Chondrocyte (in vitro differentiated cells): ENCODE data around the gene CISD2. TPM values are rescaled to one million over a fixed set of nuclear protein-coding genes. Genes with fewer than 3 reads are reported as not detected.
"Not testable (repeated sequence)": the region's sequence is repeated elsewhere in the genome, so short reads cannot be mapped to it uniquely, and the experiment has no call there.

Experiments
- DNase-seq: peaks from one replicate; pipeline ENCODE4 v3.0.0; 2021; ENCODE audit warnings: mixed read lengths, low spot score
- H3K27ac Mint-ChIP-seq: one replicate; pipeline ENCODE4 v1.8.0; 2021; ENCODE audit warnings: mild to moderate bottlenecking, moderate library complexity, mixed read lengths; ENCODE audit not compliant: unreplicated experiment
- H3K27me3 Mint-ChIP-seq: 2 replicates; pipeline ENCODE4 v1.8.0; 2021; ENCODE audit warnings: low read depth, mixed read lengths
- H3K36me3 Mint-ChIP-seq: 2 replicates; pipeline ENCODE4 v1.8.0; 2021; ENCODE audit warnings: low read depth, mixed read lengths
- H3K4me1 Mint-ChIP-seq: 2 replicates; pipeline ENCODE4 v1.8.0; 2021; ENCODE audit warnings: low read depth, mild to moderate bottlenecking, mixed read lengths
- H3K4me3 Mint-ChIP-seq: one replicate; pipeline ENCODE4 v1.8.0; 2021; ENCODE audit warnings: mild to moderate bottlenecking, moderate library complexity, mixed read lengths; ENCODE audit not compliant: unreplicated experiment
- H3K9me3 Mint-ChIP-seq: 2 replicates; pipeline ENCODE4 v1.8.0; 2021; ENCODE audit warnings: low read depth, mixed read lengths
- long read RNA-seq: library from polyadenylated mRNA; stranded (forward); transcript quantifications from one replicate; pipeline ENCODE4 v2.0.0, GENCODE V29; 2021
- total RNA-seq: library from RNA; stranded (reverse); gene quantifications from 3 replicates; pipeline ENCODE4 v1.2.1, GENCODE V29; 2021
- TF ChIP-seq, protein P1 (sequence below): fragments of 200-600 bp; sonication (generic); IDR thresholded peaks from 2 replicates; pipeline ENCODE4 v1.5.0; 2021; ENCODE audit warnings: antibody characterized with exemption, mild to moderate bottlenecking, moderate library complexity

Gene CISD2, protein sequence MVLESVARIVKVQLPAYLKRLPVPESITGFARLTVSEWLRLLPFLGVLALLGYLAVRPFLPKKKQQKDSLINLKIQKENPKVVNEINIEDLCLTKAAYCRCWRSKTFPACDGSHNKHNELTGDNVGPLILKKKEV
- total RNA-seq, result 20.7 to 30.9 TPM (median 29.7 TPM) in 3 replicates
- long read RNA-seq, full-length matches to known transcripts, result 86 of 90 reads
- long read RNA-seq, partial matches to known transcripts, result 0 of 90 reads
- long read RNA-seq, other reads (novel, unspliced or antisense), result 4 of 90 reads

DNA sequence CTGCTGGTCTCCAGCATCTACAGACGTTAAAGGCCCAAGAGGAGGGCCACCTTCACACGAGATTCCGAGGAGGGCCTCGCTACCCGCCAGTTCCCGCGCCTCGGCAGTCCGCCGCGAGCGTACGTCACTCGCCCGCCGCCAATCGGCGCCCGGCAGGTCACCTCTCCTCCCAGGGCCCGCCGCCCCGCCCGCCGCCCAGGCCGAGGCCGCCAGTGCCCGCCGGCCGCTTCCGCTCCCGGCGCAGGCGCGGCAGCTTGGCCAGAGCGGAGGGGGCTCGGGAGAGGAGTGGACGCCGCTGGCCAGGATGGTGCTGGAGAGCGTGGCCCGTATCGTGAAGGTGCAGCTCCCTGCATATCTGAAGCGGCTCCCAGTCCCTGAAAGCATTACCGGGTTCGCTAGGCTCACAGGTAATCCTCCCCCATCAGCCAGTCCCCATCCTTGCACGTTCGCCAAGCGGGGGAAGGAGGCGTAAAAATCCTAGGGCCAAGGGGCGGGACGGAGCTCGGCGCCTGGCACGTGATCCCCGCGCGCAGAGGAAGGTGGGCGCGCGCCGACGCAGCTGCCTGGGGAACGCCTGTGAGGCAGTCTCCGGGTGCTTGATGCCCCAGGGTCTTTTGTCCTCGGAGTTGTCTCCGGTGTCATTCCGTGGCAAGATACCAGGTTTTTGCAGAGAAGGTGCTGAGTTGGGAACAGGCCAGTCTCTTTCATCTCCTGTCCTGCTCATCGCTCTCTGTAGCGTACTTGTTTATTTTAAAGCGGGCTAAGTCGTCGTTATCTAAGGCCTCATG lies at the start of gene CISD2:
Gene CISD2, plus strand, starts transcription at position 212 of the 788 bp plus-strand sequence. Its CDS starts 93 bp downstream, at position 305.
- Mint-ChIP-seq H3K27ac (peak within 1 kb of the TSS; percentile 99), H3K4me1 (peaks cover 38% of the 10 kb centered on the region), H3K4me3 (peak within 1 kb of the TSS; percentile 83), H3K36me3 (no peaks in the 10 kb centered on the region), H3K27me3 (no peaks in the 10 kb centered on the region), H3K9me3 (no peaks in the 10 kb centered on the region)
- TF ChIP-seq, protein P1, sequence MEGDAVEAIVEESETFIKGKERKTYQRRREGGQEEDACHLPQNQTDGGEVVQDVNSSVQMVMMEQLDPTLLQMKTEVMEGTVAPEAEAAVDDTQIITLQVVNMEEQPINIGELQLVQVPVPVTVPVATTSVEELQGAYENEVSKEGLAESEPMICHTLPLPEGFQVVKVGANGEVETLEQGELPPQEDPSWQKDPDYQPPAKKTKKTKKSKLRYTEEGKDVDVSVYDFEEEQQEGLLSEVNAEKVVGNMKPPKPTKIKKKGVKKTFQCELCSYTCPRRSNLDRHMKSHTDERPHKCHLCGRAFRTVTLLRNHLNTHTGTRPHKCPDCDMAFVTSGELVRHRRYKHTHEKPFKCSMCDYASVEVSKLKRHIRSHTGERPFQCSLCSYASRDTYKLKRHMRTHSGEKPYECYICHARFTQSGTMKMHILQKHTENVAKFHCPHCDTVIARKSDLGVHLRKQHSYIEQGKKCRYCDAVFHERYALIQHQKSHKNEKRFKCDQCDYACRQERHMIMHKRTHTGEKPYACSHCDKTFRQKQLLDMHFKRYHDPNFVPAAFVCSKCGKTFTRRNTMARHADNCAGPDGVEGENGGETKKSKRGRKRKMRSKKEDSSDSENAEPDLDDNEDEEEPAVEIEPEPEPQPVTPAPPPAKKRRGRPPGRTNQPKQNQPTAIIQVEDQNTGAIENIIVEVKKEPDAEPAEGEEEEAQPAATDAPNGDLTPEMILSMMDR, result no peak
- peak; percentile 99 for DNase-seq

DNA sequence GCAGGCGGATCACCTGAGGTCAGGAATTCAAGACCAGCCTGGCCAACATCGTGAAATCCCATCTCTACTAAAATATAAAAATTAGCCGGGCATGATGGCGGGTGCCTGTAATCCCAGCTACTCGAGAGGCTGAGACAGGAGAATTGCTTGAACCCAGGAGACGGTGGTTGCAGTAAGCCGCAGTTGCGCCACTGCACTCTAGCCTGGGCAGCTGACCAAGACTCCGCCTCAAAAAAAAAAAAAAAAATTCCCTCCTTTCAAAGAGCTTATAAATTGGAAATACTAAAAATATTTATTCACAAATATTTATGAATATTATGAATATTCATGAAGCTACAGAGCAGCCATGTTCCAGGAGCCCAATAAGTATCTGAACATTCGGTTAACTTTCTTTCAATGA lies 49.7 kb upstream of the CISD2 start:
- not testable (repeated sequence) for H3K9me3 Mint-ChIP-seq, H3K27me3 Mint-ChIP-seq, H3K4me3 Mint-ChIP-seq, H3K36me3 Mint-ChIP-seq, DNase-seq
- Mint-ChIP-seq H3K27ac (peak overlapping the region; percentile 28), H3K4me1 (peaks cover 72% of the 10 kb centered on the region)

DNA sequence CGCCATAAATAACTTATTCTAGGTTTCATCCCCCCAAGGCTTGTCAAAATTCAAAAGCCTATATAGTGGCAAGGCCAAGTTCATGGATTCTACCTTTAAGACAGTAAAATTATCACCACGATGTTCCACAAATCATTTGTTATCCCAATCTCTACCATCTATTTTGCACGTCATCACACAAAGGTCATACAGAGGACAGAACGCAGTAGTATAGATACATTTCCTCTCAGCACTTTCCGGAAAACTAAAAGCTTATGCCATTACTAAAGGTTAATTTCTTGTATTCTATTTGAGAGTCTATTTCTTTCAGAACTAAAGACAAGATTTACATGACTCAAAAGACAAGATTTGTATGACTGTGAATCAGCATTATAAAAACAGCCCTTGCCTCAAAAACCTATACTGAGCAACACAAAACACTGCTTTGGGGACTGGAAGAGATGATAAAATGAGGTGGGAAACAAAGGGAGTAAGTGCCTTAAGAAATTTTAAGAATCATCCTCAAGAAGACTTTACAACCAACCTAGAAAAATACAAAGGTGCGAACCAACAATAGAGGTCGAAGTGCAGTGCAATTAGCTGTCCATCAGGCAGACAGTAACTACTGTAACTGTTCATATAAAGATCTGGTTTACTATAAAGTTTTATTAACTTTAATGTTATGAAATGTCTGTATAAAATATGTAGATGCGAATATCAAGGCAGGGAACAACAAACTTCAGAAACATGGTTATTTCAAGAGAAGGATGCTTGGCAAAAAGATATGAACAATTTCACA lies 49.0 kb upstream of the CISD2 start:
- no peak for DNase-seq
- peaks cover 68% of the 10 kb centered on the region for H3K4me1 Mint-ChIP-seq
- H3K4me3 Mint-ChIP-seq, result no peak overlapping the region
- H3K9me3 Mint-ChIP-seq, result no peaks in the 10 kb centered on the region
- no peaks in the 10 kb centered on the region for H3K36me3 Mint-ChIP-seq
- TF ChIP-seq, protein P1, result no peak
- peak overlapping the region; percentile 67 for H3K27ac Mint-ChIP-seq
- H3K27me3 Mint-ChIP-seq, result no peaks in the 10 kb centered on the region

DNA sequence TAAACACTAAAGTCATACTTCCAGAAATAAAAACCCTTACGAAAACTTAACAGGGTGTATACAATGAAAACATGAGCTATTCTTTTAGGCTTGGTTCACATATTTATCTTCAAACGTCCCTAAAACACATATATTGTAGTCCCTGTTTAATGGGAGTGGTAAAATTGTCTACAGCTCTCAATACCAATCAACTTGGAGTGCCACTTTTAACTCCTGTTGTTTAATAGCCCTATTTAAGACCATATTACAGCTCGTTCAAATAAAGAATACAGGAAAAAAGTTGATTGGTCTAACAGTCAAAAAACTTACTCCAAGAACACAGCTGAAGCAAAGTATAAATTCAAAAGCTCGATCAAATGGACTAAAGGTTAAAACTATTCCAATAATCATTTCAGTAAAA lies 45.3 kb upstream of the CISD2 start:
- no peaks in the 10 kb centered on the region for H3K27me3 Mint-ChIP-seq
- TF ChIP-seq, protein P1, result no peak
- peaks cover 40% of the 10 kb centered on the region for H3K4me1 Mint-ChIP-seq
- H3K27ac Mint-ChIP-seq, result peak overlapping the region; percentile 63
- H3K36me3 Mint-ChIP-seq, result no peaks in the 10 kb centered on the region
- no peaks in the 10 kb centered on the region for H3K9me3 Mint-ChIP-seq
- no peak for DNase-seq
- H3K4me3 Mint-ChIP-seq, result no peak overlapping the region

DNA sequence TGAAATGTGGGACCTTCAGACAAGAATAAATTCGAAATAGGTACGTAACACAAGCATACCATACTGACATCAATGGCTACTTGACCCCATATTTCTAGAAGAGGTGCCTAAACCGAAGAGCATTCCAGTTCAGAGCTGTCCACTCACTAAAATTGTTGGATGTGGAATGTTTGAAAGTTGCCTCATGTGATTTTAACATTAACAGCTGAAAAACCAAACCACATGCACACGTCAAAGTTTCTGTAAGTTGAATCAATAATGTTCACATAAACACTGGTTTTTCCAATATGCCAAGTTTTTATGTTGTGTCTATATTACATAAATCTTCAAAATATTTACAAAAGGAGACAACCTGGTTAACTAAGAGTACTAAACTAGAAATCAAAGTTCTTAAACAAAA lies 44.9 kb upstream of the CISD2 start:
- TF ChIP-seq, protein P1, result no peak
- Mint-ChIP-seq H3K27ac (peak overlapping the region; percentile 63), H3K9me3 (no peaks in the 10 kb centered on the region), H3K27me3 (no peaks in the 10 kb centered on the region), H3K4me3 (no peak overlapping the region), H3K36me3 (no peaks in the 10 kb centered on the region), H3K4me1 (peaks cover 39% of the 10 kb centered on the region)
- DNase-seq, result no peak
